IMR-90 (cell line): ENCODE data around the gene PITPNC1. TPM values are rescaled to one million over a fixed set of nuclear protein-coding genes. Genes with fewer than 3 reads are reported as not detected.

Experiments used
- ATAC-seq: fragments of 200-7000 bp; cut with Tn5 transposase; 2 replicates; pipeline ENCODE4 v1.9.1; 2020; ENCODE audit warnings: low read depth, mild to moderate bottlenecking, moderate library complexity
- BruUV-seq: library from RNA; stranded (reverse); fragments of 400-500 nt; replicated peaks from 2 replicates; lab custom pipeline; 2021; lab: Mats Ljungman, UMichigan
- CTCF ChIA-PET: fragments of 300-600 bp; formaldehyde crosslinking; extraction: SDS; loops from one replicate; lab custom pipeline; 2021; ENCODE audit warnings: antibody characterized with exemption; lab: Yijun Ruan, JAX
- POLR2A ChIA-PET: fragments of 300-600 bp; sonication (Branson Sonifier 250); formaldehyde crosslinking; loops from one replicate; lab custom pipeline; 2022; ENCODE audit warnings: antibody characterized with exemption; ENCODE audit not compliant: unreplicated experiment; lab: Charles Lee
- DNase-seq: peaks from one replicate; pipeline ENCODE4 v3.0.0; 2013
- H2AFZ ChIP-seq: replicated peaks from 2 replicates; pipeline ENCODE3; 2013; ENCODE audit warnings: low read length, mild to moderate bottlenecking; ENCODE audit not compliant: poor library complexity
- H2AK5ac ChIP-seq: 2 replicates; pipeline ENCODE4 v1.6.1; 2013; ENCODE audit warnings: low read depth, low read length, inconsistent platforms
- H2AK9ac ChIP-seq: replicated peaks from 2 replicates; pipeline ENCODE3; 2013; ENCODE audit warnings: mild to moderate bottlenecking, low read depth, low read length, moderate library complexity; ENCODE audit not compliant: poor library complexity
- H2BK120ac ChIP-seq: 2 replicates; pipeline ENCODE4 v1.6.1; 2013; ENCODE audit warnings: low read depth, low read length, inconsistent platforms
- H2BK15ac ChIP-seq: 3 replicates; pipeline ENCODE4 v1.6.1; 2013; ENCODE audit warnings: low read depth, low read length, inconsistent platforms
- H2BK20ac ChIP-seq: 2 replicates; pipeline ENCODE4 v1.6.1; 2013; ENCODE audit warnings: low read depth, mild to moderate bottlenecking, inconsistent platforms, low read length, moderate library complexity
- H2BK5ac ChIP-seq: 2 replicates; pipeline ENCODE4 v1.6.1; 2013; ENCODE audit warnings: mild to moderate bottlenecking, low read depth, low read length, inconsistent platforms; ENCODE audit not compliant: poor library complexity, severe bottlenecking
- H3K14ac ChIP-seq: replicated peaks from 2 replicates; pipeline ENCODE4 v1.6.1; 2013; ENCODE audit warnings: low read depth, low read length, inconsistent platforms
- H3K18ac ChIP-seq: 2 replicates; pipeline ENCODE4 v1.6.1; 2013; ENCODE audit warnings: low read depth, low read length, control low read depth
- H3K23ac ChIP-seq: 2 replicates; pipeline ENCODE4 v1.6.1; 2013; ENCODE audit warnings: low read depth, low read length, inconsistent platforms
- H3K27ac ChIP-seq: 2 replicates; pipeline ENCODE4 v1.5.1; 2013; ENCODE audit warnings: mild to moderate bottlenecking, control low read depth, low read length; ENCODE audit not compliant: insufficient read depth
- H3K27me3 ChIP-seq: 2 replicates; pipeline ENCODE4 v1.6.1; 2013; ENCODE audit warnings: low read length; ENCODE audit not compliant: control insufficient read depth, insufficient read depth
- H3K36me3 ChIP-seq: 2 replicates; pipeline ENCODE4 v1.6.1; 2013; ENCODE audit warnings: low read length, mixed read lengths; ENCODE audit not compliant: control insufficient read depth, insufficient read depth
- H3K4ac ChIP-seq: 2 replicates; pipeline ENCODE4 v1.6.1; 2013; ENCODE audit warnings: low read depth, low read length, inconsistent platforms
- H3K4me1 ChIP-seq: 2 replicates; pipeline ENCODE4 v1.6.1; 2013; ENCODE audit warnings: low read length, mixed read lengths; ENCODE audit not compliant: control insufficient read depth, insufficient read depth
- H3K4me2 ChIP-seq: 2 replicates; pipeline ENCODE4 v1.6.1; 2013; ENCODE audit warnings: low read depth, mild to moderate bottlenecking, control low read depth, low read length, moderate library complexity
- H3K4me3 ChIP-seq: 2 replicates; pipeline ENCODE4 v1.5.1; 2013; ENCODE audit warnings: low read depth, mild to moderate bottlenecking, control low read depth, low read length, moderate library complexity; ENCODE audit not compliant: insufficient read depth
- H3K56ac ChIP-seq: 2 replicates; pipeline ENCODE4 v1.6.1; 2013; ENCODE audit warnings: low read length, inconsistent platforms; ENCODE audit not compliant: insufficient read depth; ENCODE audit errors: extremely low read depth
- H3K79me1 ChIP-seq, 2 experiments: 2 replicates each; pipeline ENCODE4 v1.6.1; 2013; ENCODE audit warnings: low read length in 2 of 2, inconsistent platforms in 1 of 2, low read depth in 1 of 2
- H3K9ac ChIP-seq: 2 replicates; pipeline ENCODE4 v1.6.1; 2013; ENCODE audit warnings: low read depth, low read length, control low read depth
- H3K9me1 ChIP-seq: 2 replicates; pipeline ENCODE4 v1.6.1; 2013; ENCODE audit warnings: low read length, inconsistent platforms; ENCODE audit not compliant: insufficient read depth
- H3K9me3 ChIP-seq: 2 replicates; pipeline ENCODE4 v1.6.1; 2013; ENCODE audit warnings: low read length; ENCODE audit not compliant: control insufficient read depth, insufficient read depth
- H4K20me1 ChIP-seq: 2 replicates; pipeline ENCODE4 v1.6.1; 2013; ENCODE audit warnings: low read length, inconsistent platforms; ENCODE audit not compliant: insufficient read depth
- H4K5ac ChIP-seq: 2 replicates; pipeline ENCODE4 v1.6.1; 2013; ENCODE audit warnings: mild to moderate bottlenecking, low read depth, low read length, control low read depth
- H4K8ac ChIP-seq, 2 experiments: 2 replicates each; pipeline ENCODE4 v1.6.1; 2013; ENCODE audit warnings: low read depth in 2 of 2, low read length in 2 of 2, control low read depth in 1 of 2, inconsistent platforms in 1 of 2
- H4K91ac ChIP-seq: 2 replicates; pipeline ENCODE4 v1.6.1; 2013; ENCODE audit warnings: low read depth, low read length, inconsistent platforms; ENCODE audit not compliant: insufficient read depth
- BHLHE40 ChIP-seq: fragments of 150-350 bp; IDR thresholded peaks from 2 replicates; pipeline ENCODE4 v1.6.1; 2016; ENCODE audit warnings: mild to moderate bottlenecking, low read depth, low read length
- CEBPB ChIP-seq: IDR thresholded peaks from 2 replicates; pipeline ENCODE4 v1.6.1; 2012; ENCODE audit warnings: low read depth, low read length, improper control_type of control experiment
- CHD1 ChIP-seq: IDR thresholded peaks from 2 replicates; pipeline ENCODE4 v1.6.1; 2012; ENCODE audit warnings: low read depth, low read length, improper control_type of control experiment
- CTCF ChIP-seq: conservative IDR thresholded peaks from 2 replicates; pipeline ENCODE4 v1.5.1; 2012; ENCODE audit warnings: mild to moderate bottlenecking, low read depth, low read length, improper control_type of control experiment
- FOS ChIP-seq: fragments of 150-350 bp; IDR thresholded peaks from 2 replicates; pipeline ENCODE4 v1.6.1; 2016; ENCODE audit warnings: low read depth, low read length
- MAFK ChIP-seq: IDR thresholded peaks from 2 replicates; pipeline ENCODE4 v1.6.1; 2012; ENCODE audit warnings: low read depth, low read length, improper control_type of control experiment
- MAZ ChIP-seq: IDR thresholded peaks from 2 replicates; pipeline ENCODE4 v1.6.1; 2012; ENCODE audit warnings: low read depth, mild to moderate bottlenecking, low read length, improper control_type of control experiment, moderate library complexity, borderline replicate concordance
- MXI1 ChIP-seq: IDR thresholded peaks from 2 replicates; pipeline ENCODE4 v1.6.1; 2012; ENCODE audit warnings: low read depth, mild to moderate bottlenecking, low read length, moderate library complexity, borderline replicate concordance
- NFE2L2 ChIP-seq: fragments of 150-350 bp; IDR thresholded peaks from 2 replicates; pipeline ENCODE4 v1.6.1; 2016; ENCODE audit warnings: low read depth, mild to moderate bottlenecking, low read length
- POLR2A ChIP-seq: IDR thresholded peaks from 2 replicates; pipeline ENCODE4 v1.6.1; 2012; ENCODE audit warnings: mild to moderate bottlenecking, low read depth, low read length
- RAD21 ChIP-seq: IDR thresholded peaks from 2 replicates; pipeline ENCODE4 v1.6.1; 2012; ENCODE audit warnings: low read length, improper control_type of control experiment
- RCOR1 ChIP-seq: IDR thresholded peaks from 2 replicates; pipeline ENCODE4 v1.6.1; 2012; ENCODE audit warnings: mild to moderate bottlenecking, low read length, improper control_type of control experiment; ENCODE audit not compliant: insufficient replicate concordance
- RFX5 ChIP-seq: IDR thresholded peaks from 2 replicates; pipeline ENCODE4 v1.8.0; 2012; ENCODE audit warnings: low read depth, mild to moderate bottlenecking, low read length, moderate library complexity
- SMC3 ChIP-seq: fragments of 150-350 bp; IDR thresholded peaks from 2 replicates; pipeline ENCODE4 v1.6.1; 2016; ENCODE audit warnings: low read depth, mild to moderate bottlenecking, antibody characterized with exemption, low read length, moderate library complexity
- WGBS, 2 experiments: methylation state at CpG; one replicate each; pipeline versions ENCODE4 v1.1.5 to v1.1.7; 2013; ENCODE audit warnings: missing lambda C conversion rate in 2 of 2; ENCODE audit not compliant: insufficient read length in 1 of 2; ENCODE audit errors: extremely low coverage in 2 of 2; 5-methylcytosine and 5-hydroxymethylcytosine counted together
- dilution Hi-C: fragments of 300-500 bp; cut with HindIII; formaldehyde crosslinking; loops from one replicate; pipeline ENCODE4 v1.14.3; 2018; ENCODE audit warnings: low sequenced_read_pairs; ENCODE audit not compliant: unreplicated experiment
- in situ Hi-C: fragments of 300-500 bp; cut with MboI; formaldehyde crosslinking; loops from 3 replicates; pipeline ENCODE4 v1.14.3; 2019; ENCODE audit warnings: low sequenced_read_pairs, inconsistent platforms, mixed read lengths
- intact Hi-C: fragments of 100-400 bp; cut with micrococcal nuclease; formaldehyde crosslinking; loops from 2 replicates; pipeline ENCODE4 v1.10.0; 2022
- polyA plus RNA-seq, 3 experiments: library from polyadenylated mRNA; depleted of rRNA; stranded (reverse); fragments of >200 nt; gene quantifications; 2 replicates each; pipeline ENCODE4 v1.2.3, GENCODE V29; 2012; ENCODE audit warnings: low replicate concordance in 1 of 3
- total RNA-seq: library from RNA; depleted of rRNA; stranded (reverse); fragments of >200 nt; gene quantifications from 2 replicates; pipeline ENCODE4 v1.2.3, GENCODE V29; 2012
- TF ChIP-seq, protein P1 (sequence below): fragments of 150-350 bp; IDR thresholded peaks from 2 replicates; pipeline ENCODE4 v1.6.1; 2017; ENCODE audit warnings: mild to moderate bottlenecking, antibody characterized with exemption, low read length, low read depth
- TF ChIP-seq, protein P2 (sequence below): fragments of 150-350 bp; IDR thresholded peaks from 2 replicates; pipeline ENCODE4 v1.6.1; 2016; ENCODE audit warnings: low read depth, mild to moderate bottlenecking, low read length, moderate library complexity, borderline replicate concordance

Gene PITPNC1
- total and polyA plus RNA-seq, 2 of the 4 experiments (the other 2 are of a cell fraction) = 4.1 TPM

DNA sequence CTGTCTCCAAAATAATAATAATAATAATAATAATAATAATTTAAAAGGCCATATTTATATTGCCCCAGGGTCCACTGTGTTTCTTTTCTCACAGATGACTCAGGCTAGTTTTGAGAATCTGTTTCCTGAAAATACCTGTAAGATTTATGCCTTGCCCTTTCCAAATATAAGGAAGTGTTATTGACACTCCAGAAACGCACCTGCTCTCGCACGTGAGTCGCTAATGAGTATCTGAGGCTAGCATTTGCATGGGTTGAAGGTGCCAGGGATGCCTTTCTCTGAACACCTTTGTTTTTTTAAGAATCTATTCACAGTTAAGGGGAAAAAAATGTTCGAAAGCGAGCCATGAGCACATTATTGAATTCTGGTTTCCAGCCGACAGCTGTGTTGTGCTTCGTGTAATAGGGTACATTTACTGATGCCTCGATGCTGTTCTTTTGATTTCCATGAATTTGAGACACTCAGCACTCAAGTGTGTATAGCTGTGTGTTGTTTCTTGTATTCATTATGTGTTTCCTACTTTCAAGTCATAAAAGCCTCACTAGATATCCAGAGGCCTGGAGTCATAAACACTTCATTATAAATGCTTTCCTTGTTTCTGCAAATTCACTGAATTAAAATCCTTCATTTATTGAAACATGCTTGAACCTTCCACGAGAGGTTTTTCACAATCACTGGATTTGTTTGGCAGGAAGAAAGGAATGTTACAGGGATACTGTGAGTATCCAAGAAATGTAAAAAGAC lies 295.7 kb downstream of the PITPNC1 start:
- no TSS peak for BruUV-seq
- TF ChIP-seq MAZ (no peak), BHLHE40 (no peak), SMC3 (no peak), NFE2L2 (no peak), RAD21 (no peak), MAFK (no peak), MXI1 (no peak), RCOR1 (no peak), CHD1 (no peak), CEBPB (no peak), POLR2A (no peak), RFX5 (no peak), FOS (no peak), CTCF (no peak)
- TF ChIP-seq, protein P1, sequence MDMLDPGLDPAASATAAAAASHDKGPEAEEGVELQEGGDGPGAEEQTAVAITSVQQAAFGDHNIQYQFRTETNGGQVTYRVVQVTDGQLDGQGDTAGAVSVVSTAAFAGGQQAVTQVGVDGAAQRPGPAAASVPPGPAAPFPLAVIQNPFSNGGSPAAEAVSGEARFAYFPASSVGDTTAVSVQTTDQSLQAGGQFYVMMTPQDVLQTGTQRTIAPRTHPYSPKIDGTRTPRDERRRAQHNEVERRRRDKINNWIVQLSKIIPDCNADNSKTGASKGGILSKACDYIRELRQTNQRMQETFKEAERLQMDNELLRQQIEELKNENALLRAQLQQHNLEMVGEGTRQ = no peak
- TF ChIP-seq, protein P2, sequence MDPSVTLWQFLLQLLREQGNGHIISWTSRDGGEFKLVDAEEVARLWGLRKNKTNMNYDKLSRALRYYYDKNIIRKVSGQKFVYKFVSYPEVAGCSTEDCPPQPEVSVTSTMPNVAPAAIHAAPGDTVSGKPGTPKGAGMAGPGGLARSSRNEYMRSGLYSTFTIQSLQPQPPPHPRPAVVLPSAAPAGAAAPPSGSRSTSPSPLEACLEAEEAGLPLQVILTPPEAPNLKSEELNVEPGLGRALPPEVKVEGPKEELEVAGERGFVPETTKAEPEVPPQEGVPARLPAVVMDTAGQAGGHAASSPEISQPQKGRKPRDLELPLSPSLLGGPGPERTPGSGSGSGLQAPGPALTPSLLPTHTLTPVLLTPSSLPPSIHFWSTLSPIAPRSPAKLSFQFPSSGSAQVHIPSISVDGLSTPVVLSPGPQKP = no peak
- Histone ChIP-seq H3K14ac (no peak overlapping the region), H3K4ac (no peak overlapping the region), H4K20me1 (no peaks in the 10 kb centered on the region), H3K4me1 (no peaks in the 10 kb centered on the region; the same call in 1 of the 2 replicates), H3K36me3 (no peaks in the 10 kb centered on the region; the same call in 1 of the 2 replicates), H3K4me3 (no peak overlapping the region), H2AK9ac (no peak overlapping the region), H4K5ac (no peak overlapping the region), H3K18ac (no peak overlapping the region), H3K9me3 (no peaks in the 10 kb centered on the region), H2BK120ac (no peak overlapping the region), H2AFZ (no peak overlapping the region), H3K56ac (no peak overlapping the region), H2BK20ac (no peak overlapping the region), H3K23ac (no peak overlapping the region), H4K91ac (no peak overlapping the region), H2BK15ac (no peak overlapping the region), H3K9ac (no peak overlapping the region), H4K8ac (no peak overlapping the region), H3K27me3 (no peaks in the 10 kb centered on the region), H3K4me2 (no peak overlapping the region), H3K9me1 (no peaks in the 10 kb centered on the region; the same call in 1 of the 2 replicates), H2BK5ac (no peak overlapping the region), H2AK5ac (no peak overlapping the region), H3K27ac (no peak overlapping the region), H3K79me1 (no peaks in the 10 kb centered on the region)
- CTCF ChIA-PET = no interaction called here
- in situ Hi-C loops = no loop called here
- intact Hi-C loops = no loop called here
- dilution Hi-C loops = no loop called here
- POLR2A ChIA-PET = no interaction called here
- ATAC-seq (no peak), DNase-seq (no peak)
- WGBS, 2 experiments = 70% methylated on average over 2 of the region's 10 CpGs; no CpG with 5 or more reads in 1 of the 2 experiments
